ENCODE data around the gene ESR2.

Gene ESR2

GRCh38 chr14:64265222-64265621 is 28.9 kb downstream of the ESR2 start:
- DNase-seq (ENCODE audit: low read depth): no peak

DNA sequence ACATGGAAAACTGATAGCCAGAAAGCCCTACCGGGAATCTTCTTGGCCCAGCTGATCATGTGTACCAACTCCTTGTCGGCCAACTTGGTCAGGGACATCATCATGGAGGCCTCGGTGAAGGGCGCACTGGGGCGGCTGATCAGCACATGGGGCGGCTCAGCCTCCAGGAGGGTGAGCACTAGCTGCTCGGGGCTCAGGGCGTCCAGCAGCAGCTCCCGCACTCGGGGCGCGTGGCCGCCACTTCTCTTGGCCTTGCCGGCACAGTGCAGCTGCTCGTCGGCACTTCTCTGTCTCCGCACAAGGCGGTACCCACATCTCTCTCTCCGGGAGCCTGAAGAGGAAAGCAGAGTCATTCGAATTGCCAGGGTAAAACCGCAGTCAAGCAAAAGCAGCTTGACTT is 33.8 kb downstream of the ESR2 start:
- no peak for DNase-seq (ENCODE audit: low read depth)

DNA sequence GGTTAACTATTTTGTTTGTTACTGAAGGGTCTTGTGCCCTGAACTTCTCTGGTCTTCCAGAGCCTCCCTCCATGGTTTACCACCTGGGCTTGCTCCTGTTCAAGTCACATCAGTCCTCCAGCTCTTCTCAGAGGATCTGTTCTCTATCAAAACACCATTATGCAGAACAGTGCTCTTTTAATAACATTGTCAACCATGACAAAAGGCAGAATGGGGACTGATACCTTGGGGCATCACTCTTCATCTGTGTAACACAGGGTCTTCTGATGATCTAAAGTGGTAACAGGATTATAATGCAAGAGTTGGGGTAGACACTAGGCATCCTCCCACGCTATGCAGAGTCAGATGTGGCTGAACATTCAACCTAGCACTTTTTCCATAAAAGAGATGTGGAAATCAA is 38.4 kb downstream of the ESR2 start:
- no peak for DNase-seq (ENCODE audit: low read depth)

GRCh38 chr14:64253672-64254071 is 40.5 kb downstream of the ESR2 start:
- no peak for DNase-seq (ENCODE audit: low read depth)

DNA sequence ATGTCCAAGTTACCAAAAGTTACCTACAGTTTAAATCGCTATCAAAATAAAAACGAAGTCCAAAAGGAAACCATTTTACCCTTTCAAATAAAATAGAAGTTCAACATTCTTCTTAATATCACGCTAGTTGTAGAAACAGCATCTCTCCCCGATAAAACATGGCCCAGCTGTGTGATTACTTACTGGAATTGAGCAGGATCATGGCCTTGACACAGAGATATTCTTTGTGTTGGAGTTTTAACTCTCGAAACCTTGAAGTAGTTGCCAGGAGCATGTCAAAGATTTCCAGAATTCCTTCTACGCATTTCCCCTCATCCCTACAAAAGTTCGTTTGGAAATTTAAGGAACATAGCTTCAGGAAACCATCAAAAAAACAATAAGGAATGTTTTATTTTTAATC is 44.8 kb downstream of the ESR2 start:
- no peak for DNase-seq (ENCODE audit: low read depth)

- DNase-seq (ENCODE audit: low read depth): no peak
Measured at GRCh38 chr14:64248689-64249088, 45.5 kb downstream of the ESR2 start.

DNA sequence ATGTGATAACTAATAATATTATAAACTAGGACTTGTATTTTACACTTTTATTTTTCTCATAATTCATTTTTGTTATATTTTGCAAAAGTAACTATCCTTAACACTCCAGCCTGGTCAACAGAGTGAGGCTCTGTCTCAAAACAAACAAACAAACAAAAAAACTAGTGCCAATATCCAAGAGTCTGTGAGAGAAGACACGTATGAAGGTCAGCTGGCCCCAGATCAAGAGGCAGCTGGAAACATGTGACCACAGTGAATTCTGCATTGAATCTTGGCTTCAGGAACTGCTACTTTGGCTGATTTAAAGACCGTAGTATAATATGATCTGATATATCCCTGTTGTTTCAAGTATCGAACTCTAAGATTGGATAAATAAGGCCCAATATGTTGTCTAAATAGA is 47.0 kb downstream of the ESR2 start:
- no peak for DNase-seq (ENCODE audit: low read depth)

GRCh38 chr14:64246688-64247087 is 47.5 kb downstream of the ESR2 start:
- DNase-seq (ENCODE audit: low read depth): no peak

DNA sequence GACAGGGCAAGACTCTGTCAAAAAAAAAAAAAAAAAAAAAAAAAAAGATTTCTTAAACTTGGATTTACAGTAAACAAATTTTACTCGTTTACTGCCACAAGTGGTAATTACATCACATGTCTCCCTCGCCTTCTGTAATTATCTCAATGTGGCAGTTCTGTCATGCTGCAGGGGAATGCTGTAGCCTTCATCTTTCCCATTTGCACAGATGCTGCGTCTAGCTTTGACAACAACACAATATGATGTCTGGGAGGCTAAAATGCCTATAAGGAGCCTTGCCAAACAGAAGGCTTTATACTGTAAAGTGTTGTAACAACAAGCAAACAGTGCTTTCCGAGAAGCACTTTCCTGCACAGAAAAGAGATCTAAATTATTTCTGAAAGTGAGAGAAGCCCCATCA is 48.7 kb downstream of the ESR2 start:
- no peak for DNase-seq (ENCODE audit: low read depth)

- DNase-seq (ENCODE audit: low read depth): no peak
Measured at GRCh38 chr14:64244279-64244678, 49.9 kb downstream of the ESR2 start.

DNA sequence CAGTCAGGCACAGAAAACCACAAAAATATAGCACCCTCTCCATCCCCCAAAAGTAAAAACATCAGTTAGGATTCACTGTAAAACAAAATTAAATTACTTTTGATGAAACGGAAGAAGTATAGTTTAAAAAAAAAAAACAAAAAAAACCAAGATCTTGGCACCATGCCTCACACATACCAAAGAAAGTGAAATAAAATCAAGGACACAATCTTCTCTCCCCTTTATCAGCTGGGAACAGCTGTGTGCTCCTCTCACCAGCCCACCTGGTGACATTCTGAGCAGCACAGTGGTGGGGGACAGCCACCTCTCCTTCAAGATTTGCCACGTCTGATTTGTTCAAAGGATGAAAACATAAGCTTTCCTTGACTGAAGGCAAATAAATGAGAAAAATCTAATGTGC is 55.5 kb downstream of the ESR2 start:
- no peak for DNase-seq (ENCODE audit: low read depth)

- no peak for DNase-seq (ENCODE audit: low read depth)
Measured at GRCh38 chr14:64238049-64238448, 56.1 kb downstream of the ESR2 start.

GRCh38 chr14:64235652-64236640 is 58.2 kb downstream of the ESR2 start:
- DNase-seq (ENCODE audit: low read depth): no peak

DNA sequence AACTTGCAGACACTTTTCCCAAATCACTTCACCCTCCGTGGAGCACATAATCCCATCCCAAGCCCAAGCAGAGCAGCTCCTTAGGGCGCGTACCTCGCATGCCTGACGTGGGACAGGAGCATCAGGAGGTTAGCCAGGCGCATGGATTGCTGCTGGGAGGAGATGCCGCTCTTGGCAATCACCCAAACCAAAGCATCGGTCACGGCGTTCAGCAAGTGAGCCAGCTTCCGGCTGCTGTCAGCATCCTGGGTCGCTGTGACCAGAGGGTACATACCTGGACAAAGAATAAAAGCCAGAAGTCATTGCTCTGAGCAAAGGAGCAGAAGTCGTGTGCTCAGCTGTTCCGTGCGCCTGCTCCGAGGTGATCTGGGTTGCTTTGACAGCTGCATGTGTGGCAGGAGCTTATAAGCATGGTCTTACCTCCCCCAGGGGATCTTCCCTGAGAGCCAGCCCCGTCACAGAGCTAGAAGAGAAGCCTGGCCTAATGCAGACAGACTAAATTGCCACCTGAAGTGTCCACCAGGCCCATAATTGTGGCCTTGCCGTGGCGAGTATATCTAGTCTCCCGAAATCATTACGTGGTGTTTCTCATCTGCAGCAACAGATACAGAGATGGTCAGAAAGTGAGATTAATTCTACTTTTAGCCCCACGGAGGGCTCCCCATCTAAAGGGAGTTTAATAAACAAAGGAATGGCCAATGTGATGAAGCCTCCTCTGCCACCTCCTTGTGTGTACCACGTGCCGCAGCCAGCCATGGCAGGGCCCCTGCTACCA is 59.1 kb downstream of the ESR2 start:
- no peak for DNase-seq (ENCODE audit: low read depth)

DNA sequence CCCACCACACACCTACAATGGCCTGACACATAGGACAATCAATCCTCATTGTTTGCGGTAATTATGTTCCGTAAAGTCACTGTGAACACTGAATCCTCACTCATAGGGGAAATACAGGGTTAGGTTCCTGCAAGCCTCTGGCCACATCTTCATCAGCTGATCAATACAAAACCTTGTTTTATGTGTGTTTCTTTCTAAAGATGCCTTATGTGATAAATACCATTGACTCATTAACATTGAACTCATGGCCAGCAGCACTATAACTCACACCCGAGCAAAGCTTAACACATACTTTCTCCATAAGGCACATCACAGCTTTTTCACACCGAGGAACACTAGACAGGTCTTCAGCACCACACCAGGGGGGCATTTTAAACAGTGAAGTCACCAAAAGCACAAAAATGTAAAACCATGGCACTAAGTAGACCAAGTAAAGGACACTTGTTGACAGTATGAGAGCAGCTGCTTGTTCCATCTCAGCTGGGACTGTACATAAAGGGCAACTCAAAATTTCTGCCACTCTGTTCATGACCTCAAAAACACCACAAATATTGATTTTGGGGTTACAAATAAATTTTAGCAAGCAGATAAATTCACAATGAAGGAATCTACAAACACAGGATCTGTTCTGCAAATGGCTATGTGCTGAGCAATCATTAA is 60.5 kb downstream of the ESR2 start:
- no peak for DNase-seq (ENCODE audit: low read depth)

- no peak for DNase-seq (ENCODE audit: low read depth)
Measured at GRCh38 chr14:64232944-64233343, 61.2 kb downstream of the ESR2 start.

DNA sequence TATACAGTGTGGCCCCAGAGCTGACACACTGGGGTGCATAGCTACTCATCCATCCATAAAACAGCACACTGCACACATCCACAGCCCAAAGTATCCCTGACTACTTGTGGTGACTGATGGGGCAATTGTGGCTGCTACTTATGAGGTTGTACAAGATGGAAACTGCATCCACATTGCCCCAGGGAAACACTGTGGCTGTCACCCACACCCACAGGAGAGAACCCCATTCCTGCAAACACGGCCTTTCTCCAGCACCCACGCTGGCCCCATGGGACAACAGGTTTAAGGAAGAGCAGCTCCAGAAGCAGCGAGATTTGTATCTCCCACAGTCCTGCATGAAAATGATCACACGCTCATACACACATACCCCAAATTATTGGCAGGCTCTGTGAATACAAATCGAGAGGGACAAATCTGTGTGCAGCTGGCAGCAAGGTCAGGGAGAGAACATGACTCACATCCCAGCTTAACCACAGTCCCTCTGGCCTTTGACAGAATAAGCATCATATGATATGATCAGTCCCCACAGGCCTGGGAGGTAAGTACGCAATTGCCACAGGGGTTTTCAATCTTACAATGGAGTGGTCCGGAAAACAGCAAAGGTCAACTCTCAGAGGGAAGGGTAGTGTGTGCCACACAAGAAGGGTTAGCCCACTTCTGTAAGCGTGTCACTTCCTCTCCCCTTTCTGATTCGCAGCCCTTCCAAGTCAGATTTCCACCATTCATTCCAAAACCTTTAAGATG is 61.9 kb downstream of the ESR2 start:
- DNase-seq (ENCODE audit: low read depth): no peak

- no peak for DNase-seq (ENCODE audit: low read depth)
Measured at GRCh38 chr14:64229489-64229888, 64.7 kb downstream of the ESR2 start.

GRCh38 chr14:64227856-64228255 is 66.3 kb downstream of the ESR2 start:
- DNase-seq (ENCODE audit: low read depth): no peak

DNA sequence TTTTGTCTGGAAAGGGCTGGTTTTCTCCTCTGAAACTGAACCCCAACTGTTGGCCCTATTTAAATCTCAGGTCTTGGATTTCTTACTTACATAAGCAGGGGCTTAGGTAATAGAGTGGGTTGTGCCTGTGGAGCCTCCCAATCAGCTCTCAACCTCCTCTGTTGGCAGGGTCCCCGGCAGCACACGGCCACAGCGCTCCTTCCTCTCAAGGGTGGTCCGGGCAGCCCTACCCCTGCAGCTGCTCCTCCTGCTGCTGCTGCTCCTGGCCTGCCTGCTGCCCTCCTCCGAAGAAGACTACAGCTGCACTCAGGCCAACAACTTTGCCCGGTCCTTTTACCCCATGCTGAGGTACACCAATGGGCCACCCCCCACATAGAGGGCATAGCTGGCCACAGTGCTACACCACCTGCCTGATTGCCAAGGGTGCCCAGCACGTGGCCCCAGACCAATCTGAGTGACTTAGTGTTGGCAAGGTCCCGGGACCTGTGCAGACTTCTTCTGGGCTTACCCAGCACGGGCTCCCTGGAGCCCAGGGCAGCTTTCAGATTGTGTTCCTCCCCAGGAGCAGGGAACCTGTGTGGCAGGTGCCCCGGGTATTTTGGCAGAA is 68.9 kb downstream of the ESR2 start:
- DNase-seq (ENCODE audit: low read depth): no peak

DNA sequence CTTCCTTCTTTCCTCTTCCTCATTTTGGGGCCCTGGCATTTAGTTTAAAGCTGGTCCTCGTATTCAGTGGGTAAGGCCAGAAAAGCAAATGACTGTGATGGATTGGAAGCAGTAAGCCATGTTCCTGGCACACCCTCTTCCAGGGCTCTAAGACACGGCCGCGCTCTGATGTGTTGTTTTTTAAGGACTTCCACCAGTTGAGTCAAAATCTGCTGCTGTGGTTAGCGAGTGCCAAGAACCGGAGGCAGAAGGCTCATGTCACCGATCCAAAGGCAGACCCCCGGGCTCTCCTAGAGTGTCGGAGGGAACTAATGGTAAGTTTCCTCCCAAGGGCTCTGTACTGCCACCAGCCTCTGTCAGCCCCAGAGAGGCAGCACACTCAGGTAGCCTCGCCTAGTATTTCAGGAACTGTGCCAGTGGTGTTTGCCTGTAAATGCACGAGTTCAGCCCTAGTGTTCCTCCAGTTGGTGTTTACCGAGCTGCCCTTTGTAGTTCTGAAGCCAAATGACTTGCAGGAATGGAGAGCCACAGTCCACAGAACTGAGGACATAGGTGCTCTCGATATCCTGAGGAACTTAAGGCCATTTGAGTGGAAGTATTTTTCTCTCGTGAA is 72.7 kb downstream of the ESR2 start:
- no peak for DNase-seq (ENCODE audit: low read depth)

All from activated T-cell treated with anti-CD3 and anti-CD28 coated beads for 24 hours (primary cell).